Hair follicle dermal papilla cell (primary cell): ENCODE measurements around the gene DDX52. TPM values are rescaled to one million over a fixed set of nuclear protein-coding genes. Genes with fewer than 3 reads are reported as not detected.

Source experiments
- small RNA-seq: library from RNA; depleted of rRNA; stranded (forward); fragments of <200 nt; gene quantifications from one replicate; pipeline ENCODE3, GENCODE V24; 2012
- total RNA-seq: library from RNA; depleted of rRNA; stranded (reverse); fragments of >200 nt; gene quantifications from 2 replicates; pipeline ENCODE4 v1.2.3, GENCODE V29; 2012

DDX52 gene, protein sequence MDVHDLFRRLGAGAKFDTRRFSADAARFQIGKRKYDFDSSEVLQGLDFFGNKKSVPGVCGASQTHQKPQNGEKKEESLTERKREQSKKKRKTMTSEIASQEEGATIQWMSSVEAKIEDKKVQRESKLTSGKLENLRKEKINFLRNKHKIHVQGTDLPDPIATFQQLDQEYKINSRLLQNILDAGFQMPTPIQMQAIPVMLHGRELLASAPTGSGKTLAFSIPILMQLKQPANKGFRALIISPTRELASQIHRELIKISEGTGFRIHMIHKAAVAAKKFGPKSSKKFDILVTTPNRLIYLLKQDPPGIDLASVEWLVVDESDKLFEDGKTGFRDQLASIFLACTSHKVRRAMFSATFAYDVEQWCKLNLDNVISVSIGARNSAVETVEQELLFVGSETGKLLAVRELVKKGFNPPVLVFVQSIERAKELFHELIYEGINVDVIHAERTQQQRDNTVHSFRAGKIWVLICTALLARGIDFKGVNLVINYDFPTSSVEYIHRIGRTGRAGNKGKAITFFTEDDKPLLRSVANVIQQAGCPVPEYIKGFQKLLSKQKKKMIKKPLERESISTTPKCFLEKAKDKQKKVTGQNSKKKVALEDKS
- total RNA-seq, result 22.0 and 28.9 TPM in 2 replicates

GRCh38 chr17:37643118-37643766, at the start of gene DDX52:
Gene DDX52, minus strand, starts transcription at chr17:37643446. Its CDS starts 26 bp downstream, at chr17:37643420.

DNA sequence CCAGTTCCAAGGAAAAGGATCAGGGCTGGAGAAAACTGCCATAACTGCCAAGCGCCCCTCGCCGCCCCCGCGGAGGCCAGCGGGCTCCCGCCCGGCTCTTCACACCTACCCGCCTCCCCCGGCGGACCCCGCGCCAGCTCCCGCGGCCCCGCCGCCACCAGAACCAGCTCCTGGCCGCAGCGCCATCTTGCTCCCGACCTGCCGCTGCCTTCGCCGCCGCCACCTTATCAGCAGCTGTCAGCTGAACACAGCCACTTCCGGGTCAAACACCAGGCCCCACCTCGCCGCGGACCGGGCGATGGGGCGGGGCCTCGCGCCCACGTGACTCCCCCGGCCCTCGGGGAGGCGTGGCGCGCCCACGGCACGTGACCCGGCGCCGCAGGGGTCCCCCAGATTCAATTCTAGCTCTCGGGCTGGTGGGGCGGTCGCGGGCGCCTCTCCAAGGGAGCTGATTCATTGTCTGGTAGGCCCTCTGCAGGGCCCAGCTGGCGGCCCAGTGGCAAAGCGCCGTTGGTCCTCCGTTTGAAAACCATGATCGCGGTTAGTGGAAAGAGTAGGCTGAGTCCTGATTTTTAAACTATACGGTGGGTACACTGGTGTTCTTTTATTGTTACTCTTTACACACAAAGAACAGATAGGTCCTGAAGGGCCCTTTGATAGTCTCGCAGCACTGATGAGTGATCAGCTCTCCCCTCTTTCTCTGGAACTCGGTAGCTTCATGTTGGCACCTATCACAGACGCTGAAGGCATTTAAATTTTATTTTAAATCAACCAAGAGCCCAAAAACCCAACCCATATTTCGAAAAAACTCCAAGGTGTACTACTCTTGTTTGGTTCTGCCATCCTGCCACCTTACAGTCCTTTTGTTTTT, 33.8 kb downstream of the DDX52 start, which contains the start of gene SYNRG:
SYNRG (minus strand) TSS at position 249 of the 871 bp plus-strand sequence; CDS start at position 186, 63 bp downstream.

Small RNAs within 50 kb of the gene (small RNA-seq; reads per million reads assigned to genes)
- not detected for gene MIR378J

Other genes with a start within 250 kb of the DDX52 start
- gene ACACA, start 236.6 kb downstream of the DDX52 start, total RNA-seq, result 104 and 105 TPM in 2 replicates
- gene TADA2A, start 236.6 kb downstream of the DDX52 start, total RNA-seq, result 14.7 and 16.1 TPM in 2 replicates
- 67.8 and 93.7 TPM in 2 replicates for gene DUSP14, start 153.6 kb downstream of the DDX52 start, total RNA-seq
- gene SYNRG, start 34.0 kb downstream of the DDX52 start, total RNA-seq, result 14.0 and 24.2 TPM in 2 replicates
- gene HNF1B, start 101.6 kb upstream of the DDX52 start, total RNA-seq, result not detected in 2 replicates